Measurements from ENCODE around the gene PRDM16.
"Not testable (repeated sequence)": the region's sequence is repeated elsewhere in the genome, so short reads cannot be mapped to it uniquely, and the experiment has no call there.

Gene PRDM16

DNA sequence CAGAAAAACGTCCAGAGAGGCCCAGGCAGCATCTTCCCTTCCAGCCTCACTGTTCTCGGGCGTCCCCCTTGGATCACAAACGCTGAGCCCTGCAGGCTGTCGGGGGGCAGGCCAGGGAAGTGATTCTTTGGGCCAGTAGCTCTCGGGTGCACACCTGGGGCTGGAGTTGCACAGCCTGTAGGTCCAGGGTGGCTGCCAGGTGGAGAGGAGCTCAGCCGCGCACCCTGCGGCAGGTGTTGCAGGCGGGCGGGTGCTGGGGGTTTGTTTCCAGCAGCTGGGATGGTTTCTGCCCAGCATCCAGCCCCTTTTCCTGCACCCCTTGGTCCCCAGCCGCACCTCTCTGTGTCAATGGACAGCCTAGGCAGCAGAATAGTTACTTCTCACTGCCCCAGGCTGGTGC, 15.7 kb downstream of the PRDM16 start:
- DNase-seq, result no peak

GRCh38 chr1:3085721-3086120, 16.7 kb downstream of the PRDM16 start:
- no peak for DNase-seq

- no peak for DNase-seq
Observed at GRCh38 chr1:3086272-3086974, 17.4 kb downstream of the PRDM16 start.

- DNase-seq, result no peak
Observed at GRCh38 chr1:3087049-3087448, 18.0 kb downstream of the PRDM16 start.

GRCh38 chr1:3087946-3088668, 19.1 kb downstream of the PRDM16 start:
- not testable (repeated sequence) for DNase-seq

- DNase-seq, result no peak
Observed at GRCh38 chr1:3089490-3089889, 20.5 kb downstream of the PRDM16 start.

DNA sequence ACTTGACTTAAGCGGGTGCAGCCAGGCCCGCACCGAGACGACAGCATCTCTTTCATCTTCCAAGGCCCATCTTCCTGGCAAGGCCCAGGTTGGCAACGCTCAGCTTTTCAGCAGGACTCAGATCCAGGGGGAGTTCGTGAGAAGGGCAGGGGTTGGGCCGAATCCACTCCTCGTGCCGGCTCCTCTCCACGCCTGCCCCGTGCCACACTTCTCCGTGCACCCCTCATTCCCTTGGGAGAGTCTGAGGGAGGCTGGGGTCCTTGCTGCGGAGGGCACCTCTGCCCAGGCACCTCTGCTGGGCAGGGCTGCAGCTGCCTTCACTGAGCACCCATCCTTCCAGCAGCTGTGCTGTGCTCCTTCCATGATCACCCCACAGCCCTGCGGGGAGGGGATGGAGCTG, 22.3 kb downstream of the PRDM16 start:
- no peak for DNase-seq

DNA sequence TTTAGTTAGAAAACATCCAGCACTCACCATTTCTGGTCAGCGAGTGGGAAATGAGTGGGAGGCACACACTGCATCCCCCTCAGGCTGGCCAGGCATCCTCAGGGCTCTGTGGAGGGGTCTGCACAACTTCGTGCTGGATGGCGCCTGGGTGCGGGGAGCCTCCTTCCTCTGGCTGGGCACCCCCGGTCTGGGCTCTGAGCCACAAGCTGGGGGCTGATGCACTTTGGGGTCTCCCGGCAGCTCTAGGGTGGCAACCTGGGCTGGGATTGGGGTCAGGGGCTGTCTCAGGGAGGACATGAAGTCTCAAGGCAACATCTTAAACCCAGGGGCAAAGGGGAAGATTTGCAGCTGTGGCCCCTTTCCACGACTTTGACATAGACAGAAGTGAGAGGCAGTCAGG, 23.5 kb downstream of the PRDM16 start:
- DNase-seq, result no peak

DNA sequence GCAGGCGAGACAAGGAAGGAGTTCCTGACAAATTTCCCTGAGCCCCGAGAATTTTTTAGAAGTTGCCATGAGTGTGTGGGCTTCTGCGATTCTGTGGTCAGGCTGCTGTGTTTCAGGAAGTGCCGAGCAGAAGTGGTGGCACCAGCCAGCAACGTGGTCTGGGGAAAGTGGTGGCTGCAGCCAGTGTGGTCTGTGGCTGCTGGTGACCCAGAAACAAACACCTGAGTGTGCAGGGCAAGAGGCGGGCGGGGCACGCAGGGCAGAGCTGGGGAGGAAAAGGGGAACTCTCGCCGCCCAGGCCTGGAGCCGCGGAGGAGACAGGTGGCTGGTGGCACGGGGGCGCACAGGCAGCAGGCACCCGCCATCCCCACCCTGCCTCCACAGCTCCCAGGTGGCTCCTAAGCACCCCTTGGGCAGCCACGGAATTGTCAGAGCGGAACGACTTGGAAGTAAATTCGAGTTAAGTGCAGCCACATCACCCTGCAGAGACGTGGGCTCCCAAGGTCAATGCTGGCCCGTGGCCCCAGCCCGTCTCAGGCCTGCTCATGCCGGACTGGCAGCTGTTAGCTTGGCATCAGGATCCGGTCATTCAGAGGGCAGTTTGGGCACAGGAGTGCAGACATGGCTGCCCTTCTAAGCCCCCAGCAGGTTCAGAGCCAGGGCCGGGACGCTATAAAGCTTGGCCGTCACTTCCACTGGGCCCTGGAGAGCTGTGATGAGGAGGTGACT, 25.1 kb downstream of the PRDM16 start:
- no peak for DNase-seq

- DNase-seq, result no peak
Observed at GRCh38 chr1:3094863-3095780, 26.1 kb downstream of the PRDM16 start.

DNA sequence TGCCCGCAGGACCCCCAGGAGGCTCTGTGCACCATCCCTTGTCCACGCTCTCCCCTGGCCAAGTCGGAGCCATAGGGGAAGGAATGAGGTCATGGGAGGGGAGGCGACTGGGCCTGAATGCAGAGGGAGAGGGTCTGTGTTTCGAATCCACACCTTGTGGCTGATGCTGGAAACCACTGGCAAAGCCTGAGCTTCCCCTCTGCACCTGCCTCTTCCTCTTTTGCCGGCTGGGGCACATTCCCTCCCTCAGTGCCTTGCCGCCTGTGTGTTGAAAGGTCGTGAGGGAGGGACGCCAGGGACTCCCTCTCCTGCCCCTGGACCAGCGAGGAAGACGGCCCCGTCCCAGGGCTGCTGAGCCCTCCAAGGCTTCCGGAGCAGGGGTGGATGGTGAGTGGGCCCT, 27.3 kb downstream of the PRDM16 start:
- DNase-seq, result no peak

DNA sequence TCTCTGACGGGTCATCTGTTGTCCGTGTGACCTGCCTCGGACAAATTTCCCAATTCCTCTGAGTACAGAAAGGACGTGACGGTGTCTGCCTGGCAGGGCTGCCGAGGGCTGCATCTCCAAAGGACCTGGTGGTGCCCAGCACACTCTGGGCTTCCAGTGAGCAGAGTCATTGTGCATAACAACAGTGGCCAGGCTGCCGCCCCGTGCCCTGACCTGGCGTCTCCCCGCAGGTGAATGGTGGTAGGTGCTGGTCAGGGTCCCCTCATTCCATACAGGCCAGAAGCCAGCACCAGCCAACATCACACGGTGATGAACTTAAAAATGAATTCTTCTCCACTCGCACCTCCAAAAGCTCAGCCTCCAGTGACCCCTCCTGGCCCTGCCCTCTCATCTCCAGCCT, 28.2 kb downstream of the PRDM16 start:
- DNase-seq, result no peak

DNA sequence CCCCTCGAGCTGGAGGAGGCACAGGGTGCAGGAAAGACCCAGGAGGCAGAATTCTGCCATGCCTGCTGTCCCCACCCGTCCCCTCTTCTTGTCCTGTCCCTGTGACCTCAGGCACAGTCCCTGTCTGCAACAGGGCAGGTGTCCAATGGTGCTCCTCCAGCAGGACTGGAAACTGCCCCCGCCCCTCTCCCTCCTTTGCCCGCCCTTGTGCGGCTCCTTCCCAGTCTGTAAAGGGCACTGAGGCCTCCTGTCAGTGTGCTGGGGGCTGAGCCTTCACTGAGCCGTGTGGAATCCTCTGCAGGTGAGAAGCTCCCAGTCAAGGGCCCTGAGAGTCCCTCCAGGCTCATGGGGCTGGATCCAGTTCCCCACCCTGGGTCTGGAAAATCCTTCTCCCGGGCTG, 28.9 kb downstream of the PRDM16 start:
- no peak for DNase-seq

DNA sequence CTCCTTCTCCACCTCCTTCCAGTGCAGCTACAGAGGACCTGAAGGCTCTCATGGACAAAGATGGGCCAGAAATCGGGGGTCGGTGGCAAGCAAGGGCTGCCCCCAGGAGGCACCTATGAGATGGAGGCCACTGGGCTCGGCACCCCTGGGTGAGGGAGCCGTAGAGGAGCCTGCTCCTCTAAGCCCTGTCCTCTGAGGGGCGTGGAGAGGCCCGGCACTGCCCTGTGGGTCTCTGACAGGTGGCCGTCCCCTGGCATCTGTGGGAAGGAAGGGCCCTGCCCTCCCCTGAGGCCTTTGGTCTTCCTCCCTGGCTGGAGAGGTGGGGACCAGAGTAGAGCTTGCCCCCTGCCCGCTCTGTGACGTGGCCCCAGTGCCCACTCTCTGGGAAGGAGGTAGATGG, 30.9 kb downstream of the PRDM16 start:
- DNase-seq, result no peak

GRCh38 chr1:3101124-3101939, 32.3 kb downstream of the PRDM16 start:
- no peak for DNase-seq

DNA sequence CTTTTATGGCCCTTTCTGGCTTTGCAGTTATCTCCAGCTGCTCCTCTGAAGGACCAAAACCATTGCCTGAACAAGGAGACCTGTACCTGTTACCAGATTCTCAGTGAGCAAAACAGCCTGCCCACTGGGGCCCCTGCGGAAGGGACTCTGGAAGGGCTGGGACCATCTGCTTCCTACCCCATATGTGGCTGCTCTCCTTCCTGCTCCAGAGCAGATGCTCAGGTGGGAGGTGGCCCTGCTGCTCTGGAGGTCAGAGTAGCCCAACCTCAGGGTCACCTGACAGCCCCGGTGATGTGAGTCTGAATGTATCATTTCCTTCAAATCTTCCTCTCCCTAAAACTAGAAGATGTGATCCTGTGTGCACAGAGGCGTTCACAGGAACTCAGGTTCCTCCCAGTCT, 33.6 kb downstream of the PRDM16 start:
- no peak for DNase-seq

- DNase-seq, result no peak
Observed at GRCh38 chr1:3103967-3104677, 35.1 kb downstream of the PRDM16 start.

DNA sequence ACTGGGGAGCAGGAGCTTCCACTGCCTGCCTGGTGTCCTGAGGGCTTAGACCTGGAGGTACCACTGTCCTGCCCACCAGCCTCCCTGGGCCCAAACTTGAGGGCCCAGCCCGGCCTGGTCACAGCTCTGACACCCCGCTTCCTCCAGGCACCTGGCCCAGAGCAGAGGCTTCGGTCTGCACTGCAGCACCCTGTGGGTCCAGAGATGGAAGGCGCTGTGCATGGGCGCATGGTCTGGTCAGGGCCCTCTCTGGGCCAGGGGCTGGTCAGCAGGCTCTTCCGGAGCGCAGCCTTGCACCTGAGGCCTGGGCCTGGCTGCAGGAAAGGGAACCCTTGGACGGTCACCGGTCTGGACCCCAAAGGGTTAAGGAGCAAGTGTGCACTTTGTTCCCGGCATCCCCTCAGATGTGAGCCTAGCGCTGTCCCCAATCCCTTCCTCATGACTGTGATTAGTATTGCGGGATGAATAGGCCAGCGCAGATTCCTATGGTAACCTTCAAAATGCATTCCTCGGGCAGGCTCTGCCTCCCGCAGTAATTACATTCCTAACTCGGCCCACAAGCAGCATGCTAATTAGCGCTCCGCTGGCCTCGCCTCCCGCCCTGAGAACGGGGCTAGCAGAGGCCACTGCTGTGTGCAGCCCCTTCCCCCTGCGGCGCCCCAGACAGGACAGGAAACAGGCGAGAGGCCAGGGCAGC, 36.3 kb downstream of the PRDM16 start:
- DNase-seq, result no peak

- DNase-seq, result no peak
Observed at GRCh38 chr1:3106216-3106615, 37.2 kb downstream of the PRDM16 start.

DNA sequence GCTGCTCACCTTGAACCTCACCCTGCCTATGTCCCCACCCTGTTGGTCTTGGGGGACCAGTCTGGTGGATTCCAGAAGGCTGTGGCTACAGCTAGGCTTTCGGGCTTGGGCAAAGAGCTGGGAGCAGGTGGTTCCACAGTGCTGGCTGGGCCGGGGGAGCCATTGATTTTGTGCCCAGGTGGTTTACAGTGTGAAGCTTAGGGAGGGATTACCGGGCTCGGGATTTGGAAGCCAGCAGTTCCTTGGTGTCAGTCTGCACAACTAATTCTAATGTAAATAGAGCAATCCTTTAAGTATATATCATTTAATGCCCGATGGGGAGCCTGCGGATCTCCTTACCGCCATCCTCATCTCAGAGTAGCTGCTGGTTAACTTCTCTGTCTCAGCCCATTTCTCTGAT, 38.2 kb downstream of the PRDM16 start:
- no peak for DNase-seq

- DNase-seq, result no peak
Observed at GRCh38 chr1:3109355-3109754, 40.4 kb downstream of the PRDM16 start.
